HG03571 (cell line): ENCODE data around the gene PCED1B.
"Not testable (repeated sequence)": the region's sequence is repeated elsewhere in the genome, so short reads cannot be mapped to it uniquely, and the experiment has no call there.

Source experiments
- ATAC-seq: cut with Tn5 transposase; IDR thresholded peaks from one replicate; pipeline ENCODE4 v1.9.1; 2021; ENCODE audit not compliant: unreplicated experiment

PCED1B gene

GRCh38 chr12:47269916-47270315 is 190.5 kb downstream of the PCED1B start:
- ATAC-seq = no peak

DNA sequence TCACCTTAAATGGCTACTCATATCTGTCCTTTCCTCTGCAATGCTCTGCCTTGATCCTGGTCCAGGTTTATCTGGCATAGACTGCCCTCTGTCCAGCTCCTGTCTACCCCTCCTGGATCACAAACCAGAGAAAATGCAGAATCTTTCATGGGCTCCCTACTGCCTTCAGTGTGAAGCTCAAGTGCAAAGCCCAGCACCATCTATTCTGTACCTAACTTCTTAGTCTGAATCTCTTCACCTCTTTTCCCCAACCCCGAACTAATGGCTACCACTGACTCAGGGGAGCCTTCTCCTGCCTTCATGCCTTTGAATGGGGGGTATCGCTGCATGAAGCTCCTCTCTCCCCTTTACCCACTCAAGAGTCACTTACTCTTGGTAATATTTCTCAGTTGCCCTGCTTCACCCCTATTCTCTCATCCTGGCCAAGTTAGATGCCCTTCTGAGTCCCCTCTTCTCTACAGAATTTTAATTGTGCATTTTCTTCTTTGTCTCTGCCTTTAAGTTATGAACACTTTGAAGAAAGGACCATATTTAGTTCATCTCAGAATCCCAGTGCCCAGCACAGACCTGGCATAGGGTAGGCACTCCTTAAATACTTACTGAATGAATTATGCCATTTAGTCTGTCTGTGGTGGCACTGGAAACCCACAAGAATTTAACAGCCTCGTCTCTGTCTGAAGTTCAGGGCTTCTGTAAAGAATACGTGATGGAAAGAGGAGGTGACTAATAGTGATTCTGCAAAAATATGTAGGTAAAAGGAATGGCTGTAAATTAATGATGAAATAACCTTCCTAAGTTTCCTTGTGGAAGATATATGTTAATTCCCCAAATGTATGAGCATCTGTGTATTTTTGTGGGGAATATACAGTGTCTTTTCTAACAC is 191.6 kb downstream of the PCED1B start:
- no peak for ATAC-seq

- no peak for ATAC-seq
Observed at GRCh38 chr12:47271800-47272239, 192.4 kb downstream of the PCED1B start.

GRCh38 chr12:47272412-47273190 is 193.2 kb downstream of the PCED1B start:
- no peak for ATAC-seq

- ATAC-seq = no peak
Observed at GRCh38 chr12:47273191-47273626, 193.8 kb downstream of the PCED1B start.

- no peak for ATAC-seq
Observed at GRCh38 chr12:47274760-47275159, 195.3 kb downstream of the PCED1B start.

GRCh38 chr12:47276253-47276620 is 196.8 kb downstream of the PCED1B start:
- ATAC-seq = no peak

DNA sequence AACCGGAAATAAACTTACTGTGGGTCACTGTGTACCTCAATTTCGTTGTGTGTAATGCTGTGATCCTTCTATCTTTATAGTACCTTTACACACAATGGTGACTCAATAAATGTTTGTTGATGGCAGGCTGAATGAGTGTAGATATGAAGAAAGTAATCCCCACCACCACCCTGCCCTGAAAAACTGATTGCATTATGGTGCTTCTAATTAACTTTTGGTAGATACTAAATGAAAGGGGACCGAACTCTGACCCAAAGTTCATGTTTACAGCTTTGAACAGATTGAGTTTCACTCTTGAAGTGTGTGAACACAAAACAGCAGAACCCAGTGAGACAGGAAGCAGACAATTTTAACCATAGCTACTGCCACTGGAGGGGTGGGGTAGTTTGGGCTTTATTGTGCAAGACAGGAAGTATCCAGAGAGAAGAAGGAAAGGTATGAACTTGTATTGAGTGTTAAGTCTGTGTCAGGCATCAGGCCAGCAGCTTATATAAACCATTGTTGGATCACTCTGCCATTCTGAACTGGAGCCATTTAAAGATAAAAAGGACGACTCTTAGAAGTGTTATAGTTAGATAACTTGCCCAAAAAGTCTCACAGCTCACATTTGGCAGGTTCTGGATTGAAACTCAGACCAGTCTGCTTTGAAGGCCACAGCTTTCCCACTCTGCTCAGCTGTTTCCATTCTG is 197.3 kb downstream of the PCED1B start:
- peak; percentile 82 for ATAC-seq

DNA sequence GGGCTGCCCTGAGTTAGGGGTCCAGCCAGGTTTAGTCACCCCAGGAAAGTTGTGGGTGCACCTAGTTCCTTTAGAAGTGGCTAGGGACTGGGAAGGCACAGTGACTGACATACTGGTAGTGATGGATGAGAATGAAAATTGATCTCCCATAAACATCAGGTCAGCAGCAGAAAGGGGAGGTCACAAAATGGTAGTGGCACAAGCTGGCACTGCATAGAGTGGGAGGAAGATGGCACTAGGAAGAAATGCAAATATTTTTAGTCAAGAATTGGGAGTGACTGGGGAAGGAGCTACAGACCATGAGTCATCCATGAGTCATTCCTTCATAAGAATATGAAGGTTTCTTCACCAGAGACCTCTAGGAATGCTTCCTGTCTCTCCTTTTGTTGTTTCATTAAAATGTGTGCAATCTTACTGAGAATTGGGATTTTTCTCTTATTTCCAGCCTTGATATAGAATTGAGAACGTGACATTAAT is 198.6 kb downstream of the PCED1B start:
- no peak for ATAC-seq

DNA sequence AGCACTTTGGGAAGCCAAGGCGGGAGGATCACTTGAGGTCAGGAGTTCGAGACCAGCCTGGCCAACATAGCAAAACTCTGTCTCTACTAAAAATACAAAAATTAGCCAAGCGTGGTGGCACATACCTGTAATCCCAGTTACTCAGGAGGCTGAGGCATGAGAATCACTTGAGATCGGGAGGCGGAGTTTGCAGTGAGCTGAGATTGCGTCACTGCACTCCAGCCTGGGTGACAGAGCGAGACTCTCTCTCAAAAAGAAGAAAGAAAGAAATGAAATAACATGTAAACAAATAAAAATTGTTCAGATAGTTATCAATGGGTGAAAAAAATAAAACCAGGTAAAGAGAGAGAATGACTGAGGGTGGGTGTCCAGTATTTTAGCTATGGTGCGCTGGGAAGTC is 200.3 kb downstream of the PCED1B start:
- ATAC-seq = not testable (repeated sequence)

DNA sequence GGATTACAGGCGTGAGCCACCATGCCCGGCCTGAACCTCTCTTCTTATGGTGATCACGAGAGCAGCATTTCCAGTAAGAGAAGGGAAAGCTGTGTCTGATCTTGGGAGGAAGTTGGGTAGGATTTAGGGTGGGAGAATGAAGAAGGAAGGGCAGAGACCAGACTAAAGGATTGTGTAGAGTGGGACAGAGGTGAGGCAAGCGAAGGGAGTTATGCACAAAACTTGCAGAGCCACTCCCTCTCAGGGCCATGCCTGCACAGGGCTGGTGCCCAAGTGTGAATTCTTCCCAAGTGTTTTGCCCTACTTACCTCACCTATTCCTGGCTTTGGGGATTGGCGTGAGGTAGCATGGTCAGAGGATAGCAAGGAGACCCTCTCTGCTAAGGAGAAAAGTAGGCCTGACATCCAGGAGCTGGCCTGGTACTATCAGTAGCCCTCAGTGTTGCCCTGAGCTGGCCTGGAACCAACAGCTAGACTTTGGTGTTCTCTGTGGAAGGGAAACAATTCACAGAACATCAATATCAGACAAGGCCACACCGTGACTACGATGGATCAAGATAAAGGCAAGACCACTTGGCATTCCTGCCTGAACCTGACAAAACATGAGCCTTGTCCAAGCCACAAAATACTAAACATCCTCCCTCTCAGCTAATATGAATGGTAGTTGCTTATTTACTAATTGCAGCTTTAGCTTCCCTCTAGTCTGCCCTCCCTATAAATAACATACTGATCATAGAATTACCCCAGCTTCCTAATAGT is 201.3 kb downstream of the PCED1B start:
- no peak for ATAC-seq

- no peak for ATAC-seq
Observed at GRCh38 chr12:47281667-47282171, 202.3 kb downstream of the PCED1B start.

- no peak for ATAC-seq
Observed at GRCh38 chr12:47282206-47282605, 202.8 kb downstream of the PCED1B start.
